Measurements from ENCODE around the gene TSBP1.

DNA sequence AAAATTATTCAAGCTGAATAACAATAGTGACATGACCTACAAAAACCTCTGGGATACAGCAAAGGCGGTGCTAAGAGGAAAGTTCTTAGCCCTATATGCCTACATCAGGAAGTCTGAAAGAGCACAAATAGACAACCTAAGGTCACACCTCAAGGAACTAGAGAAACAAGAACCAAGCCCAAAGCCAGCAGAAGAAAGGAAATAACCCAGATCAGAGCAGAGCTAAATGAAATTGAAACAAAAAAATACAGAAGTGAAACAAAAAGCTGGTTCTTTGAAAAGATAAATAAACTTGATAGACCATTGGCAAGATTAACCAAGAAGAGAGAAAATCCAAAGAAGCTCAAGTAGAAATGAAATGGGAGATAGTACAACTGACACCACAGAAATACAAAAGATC is 100.3 kb downstream of the TSBP1 start:
- no peak for TF ChIP-seq POLR2AphosphoS5 (IDR thresholded peaks at IDR 0.05)
- TF ChIP-seq, protein P1, sequence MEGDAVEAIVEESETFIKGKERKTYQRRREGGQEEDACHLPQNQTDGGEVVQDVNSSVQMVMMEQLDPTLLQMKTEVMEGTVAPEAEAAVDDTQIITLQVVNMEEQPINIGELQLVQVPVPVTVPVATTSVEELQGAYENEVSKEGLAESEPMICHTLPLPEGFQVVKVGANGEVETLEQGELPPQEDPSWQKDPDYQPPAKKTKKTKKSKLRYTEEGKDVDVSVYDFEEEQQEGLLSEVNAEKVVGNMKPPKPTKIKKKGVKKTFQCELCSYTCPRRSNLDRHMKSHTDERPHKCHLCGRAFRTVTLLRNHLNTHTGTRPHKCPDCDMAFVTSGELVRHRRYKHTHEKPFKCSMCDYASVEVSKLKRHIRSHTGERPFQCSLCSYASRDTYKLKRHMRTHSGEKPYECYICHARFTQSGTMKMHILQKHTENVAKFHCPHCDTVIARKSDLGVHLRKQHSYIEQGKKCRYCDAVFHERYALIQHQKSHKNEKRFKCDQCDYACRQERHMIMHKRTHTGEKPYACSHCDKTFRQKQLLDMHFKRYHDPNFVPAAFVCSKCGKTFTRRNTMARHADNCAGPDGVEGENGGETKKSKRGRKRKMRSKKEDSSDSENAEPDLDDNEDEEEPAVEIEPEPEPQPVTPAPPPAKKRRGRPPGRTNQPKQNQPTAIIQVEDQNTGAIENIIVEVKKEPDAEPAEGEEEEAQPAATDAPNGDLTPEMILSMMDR (IDR thresholded peaks at IDR 0.05), result no peak
